Hepatocyte (in vitro differentiated cells): ENCODE data around the gene PACRGL. TPM values are rescaled to one million over a fixed set of nuclear protein-coding genes. Genes with fewer than 3 reads are reported as not detected.

Experiments
- DNase-seq: peaks from one replicate; pipeline ENCODE4 v3.0.0-alpha.2; 2016; ENCODE audit warnings: low spot score
- H2AFZ ChIP-seq: fragments of 200-600 bp; sonication (generic); 2 replicates; pipeline ENCODE4 v1.6.0; 2016; ENCODE audit warnings: antibody characterized with exemption, mild to moderate bottlenecking
- H3K27ac ChIP-seq: fragments of 200-600 bp; sonication (generic); 2 replicates; pipeline ENCODE4 v1.5.1; 2016; ENCODE audit warnings: mild to moderate bottlenecking
- H3K27me3 ChIP-seq: fragments of 200-600 bp; sonication (generic); 2 replicates; pipeline ENCODE4 v1.6.1; 2016
- H3K36me3 ChIP-seq: fragments of 200-600 bp; sonication (generic); replicated peaks from 2 replicates; pipeline ENCODE4 v1.5.1; 2016; ENCODE audit warnings: low read depth; ENCODE audit not compliant: insufficient read depth
- H3K4me1 ChIP-seq: fragments of 200-600 bp; sonication (generic); 2 replicates; pipeline ENCODE4 v1.5.1; 2016; ENCODE audit warnings: mild to moderate bottlenecking, moderate library complexity; ENCODE audit not compliant: insufficient read depth
- H3K4me2 ChIP-seq: fragments of 200-600 bp; sonication (generic); 2 replicates; pipeline ENCODE4 v1.6.0; 2016
- H3K4me3 ChIP-seq: fragments of 200-600 bp; sonication (generic); 2 replicates; pipeline ENCODE4 v1.5.1; 2016; ENCODE audit warnings: mild to moderate bottlenecking
- H3K79me2 ChIP-seq: fragments of 200-600 bp; sonication (generic); 2 replicates; pipeline ENCODE4 v1.6.0; 2017; ENCODE audit warnings: mild to moderate bottlenecking
- H3K9me2 ChIP-seq: fragments of 200-600 bp; sonication (generic); replicated peaks from 2 replicates; pipeline ENCODE4 v1.6.0; 2017; ENCODE audit warnings: mild to moderate bottlenecking; ENCODE audit not compliant: insufficient read depth
- H3K9me3 ChIP-seq: fragments of 200-600 bp; sonication (generic); 2 replicates; pipeline ENCODE4 v1.5.1; 2016; ENCODE audit warnings: low read depth, mild to moderate bottlenecking
- H4K20me1 ChIP-seq: fragments of 200-600 bp; sonication (generic); 2 replicates; pipeline ENCODE4 v1.6.0; 2016; ENCODE audit warnings: mild to moderate bottlenecking; ENCODE audit not compliant: insufficient read depth, poor library complexity, severe bottlenecking
- EZH2 ChIP-seq: fragments of 200-600 bp; sonication (generic); IDR thresholded peaks from 2 replicates; pipeline ENCODE4 v1.6.1; 2016; ENCODE audit warnings: antibody characterized with exemption, mild to moderate bottlenecking, borderline replicate concordance
- EZH2phosphoT487 ChIP-seq: fragments of 200-600 bp; sonication (generic); IDR thresholded peaks from one replicate; pipeline ENCODE4 v1.6.1; 2018; ENCODE audit warnings: antibody characterized with exemption, mild to moderate bottlenecking, low read depth, moderate library complexity; ENCODE audit not compliant: unreplicated experiment, severe bottlenecking
- WGBS: methylation state at CpG from one replicate; pipeline ENCODE4 v1.1.6; 2016; ENCODE audit warnings: low lambda C conversion rate; ENCODE audit errors: missing lambda C conversion rate; 5-methylcytosine and 5-hydroxymethylcytosine counted together
- polyA plus RNA-seq: library from polyadenylated mRNA; unstranded; fragments of >200 nt; fragmentation: Nextera tagmentation; extraction: Ambion mirVana; gene quantifications from 2 replicates; pipeline ENCODE4 v1.2.1, GENCODE V29; 2016
- total RNA-seq: library from RNA; depleted of rRNA; stranded (reverse); fragments of >200 nt; gene quantifications from 2 replicates; pipeline ENCODE4 v1.2.3, GENCODE V29; 2014
- TF ChIP-seq, protein P1 (sequence below): fragments of 200-600 bp; sonication (generic); IDR thresholded peaks from 2 replicates; pipeline ENCODE4 v1.5.1; 2016; ENCODE audit warnings: antibody characterized with exemption, mild to moderate bottlenecking; ENCODE audit not compliant: poor library complexity

Gene PACRGL
- total RNA-seq: 16.0 and 18.3 TPM in 2 replicates
- polyA plus RNA-seq: 10.4 and 11.1 TPM in 2 replicates

DNA sequence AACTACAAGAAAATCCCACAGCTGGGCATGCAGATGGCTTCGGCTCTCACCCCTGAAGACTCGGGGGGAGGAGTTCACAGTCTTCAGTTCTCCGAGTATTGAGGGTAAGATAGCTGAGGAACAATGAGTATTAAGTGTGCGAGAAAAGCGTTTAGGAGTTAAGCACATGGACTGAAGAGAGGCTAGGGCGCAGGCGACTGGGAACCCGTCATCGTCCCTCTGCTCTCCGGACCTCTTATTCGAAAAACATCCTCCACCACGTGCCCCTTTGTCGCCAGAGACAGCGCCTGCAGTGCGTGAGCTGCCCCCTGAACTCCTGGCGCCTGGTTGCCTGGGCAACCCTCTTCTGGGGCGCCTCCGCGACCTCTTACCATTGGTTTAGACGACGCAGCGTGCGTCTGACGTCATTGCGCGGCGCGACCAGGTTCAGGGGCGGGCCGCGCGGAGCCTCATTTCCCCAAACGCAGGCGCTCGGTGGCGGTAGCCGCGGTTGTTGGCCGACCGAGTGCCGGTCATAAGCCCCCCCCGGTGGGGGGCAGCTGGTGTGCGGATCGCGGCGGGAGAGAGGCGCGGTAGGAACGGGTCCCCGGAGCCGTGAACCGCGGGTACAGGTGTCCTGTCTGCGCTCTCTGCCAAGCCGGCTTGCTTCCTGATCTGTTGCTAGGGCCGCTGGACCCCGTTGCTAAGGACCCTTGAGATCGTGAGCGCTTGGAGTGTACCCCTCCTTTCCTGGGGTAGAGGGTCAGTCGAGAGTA is at the start of gene PACRGL:
TSS of gene PACRGL (plus strand) at position 452 of the 755 bp plus-strand sequence. CDS start 4,024 bp downstream, outside the sequence.
- no peaks in the 10 kb centered on the region for H3K36me3 ChIP-seq
- H3K79me2 ChIP-seq: peaks cover 18% of the 10 kb centered on the region
- H3K4me3 ChIP-seq: peak within 1 kb of the TSS; percentile 68
- no peaks in the 10 kb centered on the region for H3K9me3 ChIP-seq
- H3K4me1 ChIP-seq: peaks cover 5% of the 10 kb centered on the region
- under 1% methylated on average over 50 of the region's 60 CpGs for WGBS
- peak; percentile 98 for DNase-seq
- H4K20me1 ChIP-seq: no peaks in the 10 kb centered on the region
- no peaks in the 10 kb centered on the region for H3K9me2 ChIP-seq
- H3K27ac ChIP-seq: peak within 1 kb of the TSS; percentile 79
- no peaks in the 10 kb centered on the region for H3K27me3 ChIP-seq
- TF ChIP-seq EZH2: no peak
- TF ChIP-seq, protein P1, sequence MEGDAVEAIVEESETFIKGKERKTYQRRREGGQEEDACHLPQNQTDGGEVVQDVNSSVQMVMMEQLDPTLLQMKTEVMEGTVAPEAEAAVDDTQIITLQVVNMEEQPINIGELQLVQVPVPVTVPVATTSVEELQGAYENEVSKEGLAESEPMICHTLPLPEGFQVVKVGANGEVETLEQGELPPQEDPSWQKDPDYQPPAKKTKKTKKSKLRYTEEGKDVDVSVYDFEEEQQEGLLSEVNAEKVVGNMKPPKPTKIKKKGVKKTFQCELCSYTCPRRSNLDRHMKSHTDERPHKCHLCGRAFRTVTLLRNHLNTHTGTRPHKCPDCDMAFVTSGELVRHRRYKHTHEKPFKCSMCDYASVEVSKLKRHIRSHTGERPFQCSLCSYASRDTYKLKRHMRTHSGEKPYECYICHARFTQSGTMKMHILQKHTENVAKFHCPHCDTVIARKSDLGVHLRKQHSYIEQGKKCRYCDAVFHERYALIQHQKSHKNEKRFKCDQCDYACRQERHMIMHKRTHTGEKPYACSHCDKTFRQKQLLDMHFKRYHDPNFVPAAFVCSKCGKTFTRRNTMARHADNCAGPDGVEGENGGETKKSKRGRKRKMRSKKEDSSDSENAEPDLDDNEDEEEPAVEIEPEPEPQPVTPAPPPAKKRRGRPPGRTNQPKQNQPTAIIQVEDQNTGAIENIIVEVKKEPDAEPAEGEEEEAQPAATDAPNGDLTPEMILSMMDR: no peak
- TF ChIP-seq EZH2phosphoT487: no peak
- H3K4me2 ChIP-seq: peak within 1 kb of the TSS; percentile 83
- H2AFZ ChIP-seq: peak within 1 kb of the TSS; percentile 95

DNA sequence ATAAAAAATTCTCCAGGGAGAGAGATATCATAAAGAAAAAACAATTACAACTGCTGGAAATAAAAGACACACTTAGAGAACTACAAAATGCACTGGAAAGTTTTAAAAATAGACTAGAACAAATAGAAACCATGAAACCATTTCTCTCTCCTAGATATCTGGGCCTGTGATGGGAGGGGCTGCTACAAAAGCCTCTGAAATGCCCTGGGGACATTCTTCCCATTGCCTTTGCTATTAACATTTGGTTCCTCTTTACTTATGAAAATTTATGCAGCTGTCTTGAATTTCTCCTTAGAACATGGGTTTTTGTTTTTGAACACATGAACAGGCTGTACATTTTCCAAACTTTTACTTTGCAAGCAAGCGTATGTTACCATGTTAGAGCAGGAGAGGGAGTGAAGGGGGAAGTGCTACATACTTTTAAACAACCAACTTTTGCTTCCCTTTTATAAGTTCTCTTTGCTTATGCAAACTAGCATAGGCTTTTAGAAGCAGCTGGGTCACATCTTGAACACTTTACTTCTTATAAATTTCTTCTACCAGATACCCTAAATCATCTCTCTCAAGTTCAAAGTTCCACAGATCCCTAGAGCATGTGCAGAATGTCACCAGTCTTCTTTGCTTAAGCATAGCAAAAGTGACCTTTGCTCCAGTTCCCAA is 47.9 kb upstream of the PACRGL start:
- H2AFZ ChIP-seq: no peak overlapping the region
- peak overlapping the region; percentile 37 for H3K27ac ChIP-seq
- H3K9me3 ChIP-seq: no peaks in the 10 kb centered on the region
- no peak overlapping the region for H3K4me3 ChIP-seq
- TF ChIP-seq EZH2: no peak
- TF ChIP-seq, protein P1: no peak
- no peak for TF ChIP-seq EZH2phosphoT487
- no peaks in the 10 kb centered on the region for H3K9me2 ChIP-seq
- H3K79me2 ChIP-seq: no peaks in the 10 kb centered on the region
- peaks cover 6% of the 10 kb centered on the region for H3K4me1 ChIP-seq
- WGBS: 55% methylated on average over 1 of the region's 1 CpG
- DNase-seq: no peak
- no peaks in the 10 kb centered on the region for H3K36me3 ChIP-seq
- no peaks in the 10 kb centered on the region for H3K27me3 ChIP-seq
- H3K4me2 ChIP-seq: peak overlapping the region; percentile 49
- H4K20me1 ChIP-seq: no peaks in the 10 kb centered on the region

GRCh38 chr4:20658456-20658855 is 41.8 kb upstream of the PACRGL start:
- Histone ChIP-seq H2AFZ (no peak overlapping the region), H3K9me3 (no peaks in the 10 kb centered on the region), H3K27ac (peak overlapping the region; percentile 59), H3K79me2 (no peaks in the 10 kb centered on the region), H3K4me2 (no peak overlapping the region), H3K4me3 (no peak overlapping the region), H3K27me3 (no peaks in the 10 kb centered on the region), H3K9me2 (no peaks in the 10 kb centered on the region), H3K4me1 (no peaks in the 10 kb centered on the region), H4K20me1 (no peaks in the 10 kb centered on the region), H3K36me3 (no peaks in the 10 kb centered on the region)
- DNase-seq: no peak
- 72% methylated on average over 4 of the region's 4 CpGs for WGBS
- TF ChIP-seq EZH2phosphoT487 (no peak), EZH2 (no peak)
- TF ChIP-seq, protein P1: no peak
